Measurements from ENCODE around the gene FBXO17. TPM values are rescaled to one million over a fixed set of nuclear protein-coding genes. Genes with fewer than 3 reads are reported as not detected.
"Not testable (repeated sequence)": the region's sequence is repeated elsewhere in the genome, so short reads cannot be mapped to it uniquely, and the experiment has no call there.

FBXO17 gene
- total and polyA plus RNA-seq, 3 experiments from 2014 or later, result 0.16 TPM; not detected in 2

GRCh38 chr19:39007096-39007495, 31.6 kb upstream of the FBXO17 start:
- H3K27me3 Mint-ChIP-seq, result peaks cover 9 to 14% of the 10 kb centered on the region in 2 donors
- H3K4me3 Mint-ChIP-seq, result no peak overlapping the region
- H3K27me3 ChIP-seq (ENCODE audit: insufficient read depth, low read length, poor library complexity, severe bottlenecking), result no peaks in the 10 kb centered on the region
- H3K36me3 ChIP-seq (ENCODE audit: insufficient read depth, low read length), result no peaks in the 10 kb centered on the region
- no peaks in the 10 kb centered on the region for H3K4me1 ChIP-seq (ENCODE audit: insufficient read depth, low read length)
- DNase-seq, result no peak
- H3K9me3 Mint-ChIP-seq, result no peaks in the 10 kb centered on the region
- H3K4me1 Mint-ChIP-seq, result no peaks in the 10 kb centered on the region
- no peak overlapping the region for H3K27ac ChIP-seq (ENCODE audit: low read depth, low read length)
- no peaks in the 10 kb centered on the region for H3K36me3 Mint-ChIP-seq
- no peaks in the 10 kb centered on the region for H3K9me3 ChIP-seq (ENCODE audit: low read length)
- no peak overlapping the region for H3K4me3 ChIP-seq (ENCODE audit: low read length)
- CTCF ChIA-PET, result no interaction called here
- peak overlapping the region in 1 of 8 donors; percentile 14 for H3K27ac Mint-ChIP-seq
- POLR2A ChIA-PET, result interaction anchor here (0.7 kb wide), 1 partner anchor 20 kb away, joined by 7 read pairs; no protein-coding TSS in a partner anchor

- Histone ChIP-seq H3K4me1 (ENCODE audit: insufficient read depth, low read length) (no peaks in the 10 kb centered on the region), H3K9me3 (ENCODE audit: low read length) (no peaks in the 10 kb centered on the region), H3K27me3 (ENCODE audit: insufficient read depth, low read length, poor library complexity, severe bottlenecking) (no peaks in the 10 kb centered on the region), H3K4me3 (ENCODE audit: low read length) (no peak overlapping the region), H3K36me3 (ENCODE audit: insufficient read depth, low read length) (no peaks in the 10 kb centered on the region), H3K27ac (ENCODE audit: low read depth, low read length) (no peak overlapping the region)
- H3K9me3 Mint-ChIP-seq, result no peaks in the 10 kb centered on the region
- no peaks in the 10 kb centered on the region for H3K36me3 Mint-ChIP-seq
- POLR2A ChIA-PET, result no interaction called here
- CTCF ChIA-PET, result no interaction called here
- H3K4me3 Mint-ChIP-seq, result no peak overlapping the region
- no peaks in the 10 kb centered on the region for H3K4me1 Mint-ChIP-seq
- no peak for DNase-seq
- peaks cover 9 to 25% of the 10 kb centered on the region in 2 donors for H3K27me3 Mint-ChIP-seq
- H3K27ac Mint-ChIP-seq, result no peak overlapping the region
These were observed 28.9 kb upstream of the FBXO17 start for GRCh38 chr19:39004403-39004802.

GRCh38 chr19:39003796-39004195, 28.3 kb upstream of the FBXO17 start:
- Mint-ChIP-seq H3K27ac (no peak overlapping the region), H3K36me3 (no peaks in the 10 kb centered on the region), H3K4me1 (no peaks in the 10 kb centered on the region), H3K4me3 (no peak overlapping the region), H3K9me3 (no peaks in the 10 kb centered on the region), H3K27me3 (peaks cover 9 to 31% of the 10 kb centered on the region in 2 donors)
- ChIA-PET CTCF (no interaction called here), POLR2A (no interaction called here)
- Histone ChIP-seq H3K27me3 (ENCODE audit: insufficient read depth, low read length, poor library complexity, severe bottlenecking) (no peaks in the 10 kb centered on the region), H3K9me3 (ENCODE audit: low read length) (no peaks in the 10 kb centered on the region), H3K27ac (ENCODE audit: low read depth, low read length) (no peak overlapping the region), H3K4me3 (ENCODE audit: low read length) (no peak overlapping the region), H3K4me1 (ENCODE audit: insufficient read depth, low read length) (no peaks in the 10 kb centered on the region), H3K36me3 (ENCODE audit: insufficient read depth, low read length) (no peaks in the 10 kb centered on the region)
- DNase-seq, result no peak

- Histone ChIP-seq H3K4me3 (ENCODE audit: low read length) (no peak overlapping the region), H3K9me3 (ENCODE audit: low read length) (no peaks in the 10 kb centered on the region), H3K4me1 (ENCODE audit: insufficient read depth, low read length) (no peaks in the 10 kb centered on the region), H3K36me3 (ENCODE audit: insufficient read depth, low read length) (no peaks in the 10 kb centered on the region), H3K27me3 (ENCODE audit: insufficient read depth, low read length, poor library complexity, severe bottlenecking) (no peaks in the 10 kb centered on the region), H3K27ac (ENCODE audit: low read depth, low read length) (no peak overlapping the region)
- Mint-ChIP-seq H3K9me3 (no peaks in the 10 kb centered on the region), H3K27me3 (peaks cover 9 to 32% of the 10 kb centered on the region in 2 donors), H3K4me1 (no peaks in the 10 kb centered on the region), H3K36me3 (no peaks in the 10 kb centered on the region), H3K27ac (no peak overlapping the region), H3K4me3 (no peak overlapping the region)
- POLR2A ChIA-PET, result no interaction called here
- CTCF ChIA-PET, result no interaction called here
- no peak for DNase-seq
These were observed 27.6 kb upstream of the FBXO17 start for GRCh38 chr19:39003188-39003587.

- H3K36me3 ChIP-seq (ENCODE audit: insufficient read depth, low read length), result no peaks in the 10 kb centered on the region
- ChIA-PET POLR2A (no interaction called here), CTCF (no interaction called here)
- no peaks in the 10 kb centered on the region for H3K27me3 ChIP-seq (ENCODE audit: insufficient read depth, low read length, poor library complexity, severe bottlenecking)
- no peak overlapping the region for H3K4me3 Mint-ChIP-seq
- no peaks in the 10 kb centered on the region for H3K4me1 Mint-ChIP-seq
- no peak overlapping the region for H3K27ac ChIP-seq (ENCODE audit: low read depth, low read length)
- peak overlapping the region in 1 of 8 donors; percentile 29 for H3K27ac Mint-ChIP-seq
- no peaks in the 10 kb centered on the region for H3K9me3 Mint-ChIP-seq
- no peak for DNase-seq
- no peak overlapping the region for H3K4me3 ChIP-seq (ENCODE audit: low read length)
- peaks cover 6 to 28% of the 10 kb centered on the region in 2 donors for H3K27me3 Mint-ChIP-seq
- no peaks in the 10 kb centered on the region for H3K36me3 Mint-ChIP-seq
- no peaks in the 10 kb centered on the region for H3K9me3 ChIP-seq (ENCODE audit: low read length)
- H3K4me1 ChIP-seq (ENCODE audit: insufficient read depth, low read length), result no peaks in the 10 kb centered on the region
These were observed 25.5 kb upstream of the FBXO17 start for GRCh38 chr19:39001041-39001440.

GRCh38 chr19:38997576-38997975, 22.0 kb upstream of the FBXO17 start:
- H3K4me1 Mint-ChIP-seq; H3K36me3 Mint-ChIP-seq; DNase-seq; H3K9me3 ChIP-seq (ENCODE audit: low read length); H3K4me3 Mint-ChIP-seq; H3K27ac ChIP-seq (ENCODE audit: low read depth, low read length); H3K9me3 Mint-ChIP-seq; H3K27me3 ChIP-seq (ENCODE audit: insufficient read depth, low read length, poor library complexity, severe bottlenecking); H3K27ac Mint-ChIP-seq; POLR2A ChIA-PET; H3K4me3 ChIP-seq (ENCODE audit: low read length); H3K4me1 ChIP-seq (ENCODE audit: insufficient read depth, low read length); H3K36me3 ChIP-seq (ENCODE audit: insufficient read depth, low read length): not testable (repeated sequence)
- CTCF ChIA-PET, result interaction anchor here (1.3 kb wide), 1 partner anchor 36 kb away, joined by 3 read pairs; no protein-coding TSS in a partner anchor
- peaks cover 5 to 42% of the 10 kb centered on the region in 2 donors for H3K27me3 Mint-ChIP-seq

- ChIA-PET CTCF (no interaction called here), POLR2A (interaction anchor here (0.6 kb wide), 1 partner anchor 414 kb away, joined by 4 read pairs; no protein-coding TSS in a partner anchor)
- H3K4me3 Mint-ChIP-seq, result no peak overlapping the region
- Histone ChIP-seq H3K9me3 (ENCODE audit: low read length) (no peaks in the 10 kb centered on the region), H3K4me3 (ENCODE audit: low read length) (no peak overlapping the region), H3K36me3 (ENCODE audit: insufficient read depth, low read length) (no peaks in the 10 kb centered on the region), H3K27ac (ENCODE audit: low read depth, low read length) (no peak overlapping the region), H3K4me1 (ENCODE audit: insufficient read depth, low read length) (no peaks in the 10 kb centered on the region), H3K27me3 (ENCODE audit: insufficient read depth, low read length, poor library complexity, severe bottlenecking) (peaks cover 5% of the 10 kb centered on the region)
- peaks cover 0 to 7% (median 0%) of the 10 kb centered on the region in 5 donors for H3K9me3 Mint-ChIP-seq
- no peaks in the 10 kb centered on the region for H3K36me3 Mint-ChIP-seq
- H3K4me1 Mint-ChIP-seq, result no peaks in the 10 kb centered on the region
- no peak for DNase-seq
- H3K27me3 Mint-ChIP-seq, result peaks cover 21 to 36% of the 10 kb centered on the region in 2 donors
- no peak overlapping the region for H3K27ac Mint-ChIP-seq
These were observed 17.7 kb upstream of the FBXO17 start for GRCh38 chr19:38993271-38993670.

- H3K27ac Mint-ChIP-seq, result no peak overlapping the region
- H3K36me3 Mint-ChIP-seq, result no peaks in the 10 kb centered on the region
- Histone ChIP-seq H3K4me1 (ENCODE audit: insufficient read depth, low read length) (no peaks in the 10 kb centered on the region), H3K4me3 (ENCODE audit: low read length) (no peak overlapping the region), H3K9me3 (ENCODE audit: low read length) (no peaks in the 10 kb centered on the region), H3K27ac (ENCODE audit: low read depth, low read length) (no peak overlapping the region), H3K36me3 (ENCODE audit: insufficient read depth, low read length) (no peaks in the 10 kb centered on the region), H3K27me3 (ENCODE audit: insufficient read depth, low read length, poor library complexity, severe bottlenecking) (peaks cover 5% of the 10 kb centered on the region)
- CTCF ChIA-PET, result no interaction called here
- peaks cover 21 to 39% of the 10 kb centered on the region in 2 donors for H3K27me3 Mint-ChIP-seq
- H3K4me3 Mint-ChIP-seq, result no peak overlapping the region
- H3K9me3 Mint-ChIP-seq, result peaks cover 0 to 9% (median 0%) of the 10 kb centered on the region in 5 donors
- POLR2A ChIA-PET, result no interaction called here
- DNase-seq, result no peak
- H3K4me1 Mint-ChIP-seq, result no peaks in the 10 kb centered on the region
These were observed 15.6 kb upstream of the FBXO17 start for GRCh38 chr19:38990949-38991697.
